Activated effector memory CD4-positive, alpha-beta T cell treated with Interleukin-2 at 50 U/mL for 16 hours (primary cell): ENCODE results near the gene EXOC6B.

Source experiments
- DNase-seq: peaks from one replicate; pipeline ENCODE4 v3.0.0-alpha.2; 2020

EXOC6B gene

GRCh38 chr2:72204156-72204785 is 621.6 kb downstream of the EXOC6B start:
- DNase-seq, result no peak

DNA sequence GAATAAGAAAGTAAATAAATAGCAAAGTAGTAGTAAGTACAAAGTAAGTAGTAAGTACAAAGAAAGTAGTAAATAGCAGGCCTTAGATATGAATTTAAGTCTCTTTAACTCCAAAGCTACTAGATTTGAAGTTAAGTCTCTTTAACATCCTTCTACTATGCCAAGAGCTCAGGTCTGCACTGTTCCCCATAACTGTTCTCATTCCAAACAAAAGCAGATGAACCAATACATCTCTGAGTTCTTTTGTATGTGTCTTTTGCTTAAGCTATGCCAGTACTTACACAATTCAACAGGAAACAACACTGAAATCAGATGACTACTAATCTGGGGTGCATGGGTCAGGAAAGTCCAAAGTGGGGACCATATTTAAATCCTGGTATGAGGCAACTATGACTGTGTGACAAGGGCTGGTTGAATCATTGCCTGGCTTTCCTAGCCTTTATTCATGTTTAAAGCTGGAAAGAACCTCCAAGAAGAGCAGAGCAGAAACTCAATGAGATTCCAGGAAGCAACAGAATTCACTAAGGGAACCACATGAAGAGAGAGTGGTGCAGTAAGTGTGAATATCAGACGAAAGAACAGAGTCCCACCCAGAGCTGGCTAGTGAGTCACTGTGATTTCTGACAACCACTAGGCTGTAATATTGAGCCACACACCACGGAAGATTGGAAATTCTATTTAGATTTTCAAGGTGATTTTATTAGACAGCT is 627.1 kb downstream of the EXOC6B start:
- no peak for DNase-seq

DNA sequence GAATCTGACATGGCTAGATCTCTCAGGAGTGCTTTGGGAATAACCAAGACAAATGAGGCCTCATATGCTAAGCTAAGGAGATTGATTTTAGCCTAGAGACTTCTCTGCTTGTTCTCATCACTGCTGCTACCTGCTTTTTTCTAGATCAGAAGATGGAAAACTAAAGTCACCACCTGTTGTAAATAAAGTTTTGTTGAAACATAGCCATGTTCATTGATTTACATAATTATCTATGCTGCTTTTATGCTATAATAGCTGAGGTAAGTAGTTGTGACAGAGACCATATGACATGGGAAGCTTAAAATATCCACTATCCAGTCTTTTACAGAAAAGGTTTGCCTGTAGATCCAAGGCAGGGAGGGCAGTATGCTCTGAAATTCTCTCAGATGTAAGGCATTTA is 632.1 kb downstream of the EXOC6B start:
- DNase-seq, result no peak

GRCh38 chr2:72191441-72191840 is 634.4 kb downstream of the EXOC6B start:
- no peak for DNase-seq

DNA sequence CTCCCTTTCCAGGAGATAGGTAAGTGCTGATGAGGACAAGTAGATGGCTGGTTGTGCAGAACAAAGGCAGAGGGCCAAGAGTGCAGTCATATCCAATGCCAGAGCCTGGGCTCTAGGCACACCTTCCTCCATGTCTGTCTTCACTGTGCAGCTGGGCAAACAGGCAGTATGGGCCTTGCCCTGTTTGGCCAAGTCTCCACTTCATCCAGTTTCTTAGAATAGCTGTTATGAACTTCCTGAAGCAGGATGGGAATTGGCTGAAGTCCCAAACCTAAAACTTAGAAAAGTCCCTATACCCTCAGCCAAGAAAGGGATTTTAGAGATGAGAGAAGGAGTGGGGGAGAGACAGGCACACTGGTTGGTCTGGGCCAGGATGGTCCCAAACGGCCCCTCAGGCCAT is 640.6 kb downstream of the EXOC6B start:
- no peak for DNase-seq

DNA sequence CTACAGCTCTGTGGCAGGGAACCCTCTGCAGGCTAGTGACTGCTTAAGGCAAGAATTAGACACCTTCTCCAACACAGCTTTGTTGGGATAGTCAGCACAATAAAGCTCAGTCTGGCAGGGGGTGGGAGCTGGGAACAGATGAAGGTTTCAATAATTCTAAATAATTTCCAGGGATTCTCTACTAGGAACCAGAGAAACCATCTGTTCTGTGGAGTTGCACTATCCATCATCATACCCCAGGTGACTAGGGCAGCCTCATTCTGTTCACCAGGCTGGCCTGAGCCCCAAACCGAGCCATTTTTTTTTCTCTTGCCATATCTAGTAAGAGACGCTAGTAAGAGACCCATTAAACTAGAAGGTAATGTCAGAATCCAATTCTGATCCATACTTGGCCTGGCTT is 642.4 kb downstream of the EXOC6B start:
- DNase-seq, result no peak

GRCh38 chr2:72183016-72183415 is 642.8 kb downstream of the EXOC6B start:
- no peak for DNase-seq

DNA sequence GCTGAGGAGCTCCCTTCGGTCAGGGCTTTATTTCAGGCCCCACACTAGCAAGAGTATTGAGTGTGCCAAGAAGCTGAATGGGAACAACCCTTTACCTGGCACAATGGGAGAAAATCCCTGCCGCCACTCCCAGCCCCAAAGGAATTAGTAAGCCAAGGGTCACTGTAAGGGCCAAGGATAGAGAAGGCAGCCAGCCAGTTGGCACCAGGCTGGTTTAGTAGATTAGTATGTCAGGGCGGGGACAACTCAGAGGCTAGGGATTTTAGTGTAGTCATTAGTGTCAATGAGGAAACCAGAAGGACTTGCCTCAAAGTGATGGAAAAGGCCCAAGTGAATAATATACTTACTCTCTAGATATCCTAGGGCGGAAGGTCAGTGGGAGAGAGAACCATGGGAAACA is 643.3 kb downstream of the EXOC6B start:
- no peak for DNase-seq

DNA sequence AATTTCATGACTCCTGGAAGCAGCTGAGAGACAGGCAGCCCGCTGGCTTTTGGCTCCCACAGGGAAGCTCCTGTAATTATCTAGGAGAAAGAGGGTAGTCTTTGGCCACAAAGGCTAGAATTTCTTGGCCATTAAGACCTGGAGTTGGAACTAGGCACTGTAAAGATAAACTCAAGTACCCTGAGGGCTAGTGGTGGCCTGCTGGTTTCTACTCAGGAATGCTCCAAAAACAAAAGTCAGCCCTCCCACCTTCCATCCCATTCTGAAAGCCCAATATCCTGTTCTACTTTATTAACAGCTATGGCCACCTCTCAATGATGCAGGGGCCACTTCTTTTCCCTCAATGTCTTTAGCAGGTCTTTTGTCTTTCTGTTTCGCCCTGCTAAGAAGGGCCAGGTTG is 644.2 kb downstream of the EXOC6B start:
- DNase-seq, result no peak

- no peak for DNase-seq
Observed at GRCh38 chr2:72180351-72180750, 645.5 kb downstream of the EXOC6B start.

DNA sequence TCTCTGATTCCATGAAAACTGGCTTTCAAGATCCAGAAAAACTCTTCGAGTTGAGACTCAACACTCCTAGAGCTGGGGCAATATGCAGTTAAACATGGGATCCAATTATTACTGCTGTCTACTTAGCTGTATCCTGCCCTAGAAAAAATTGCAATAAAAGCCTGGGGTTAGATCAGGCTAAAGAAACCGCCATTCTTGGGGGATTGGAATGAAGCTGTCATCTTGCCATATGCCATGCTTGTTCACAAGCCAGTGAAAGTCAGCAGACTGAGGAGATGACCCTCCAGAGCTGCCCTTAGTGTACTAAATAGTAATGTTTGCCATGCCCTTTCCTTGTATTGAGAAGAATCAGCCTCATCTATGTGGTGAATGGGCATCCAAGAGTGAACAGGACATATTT is 647.3 kb downstream of the EXOC6B start:
- DNase-seq, result no peak

- no peak for DNase-seq
Observed at GRCh38 chr2:72176281-72176680, 649.6 kb downstream of the EXOC6B start.

- no peak for DNase-seq
Observed at GRCh38 chr2:72175636-72176035, 650.2 kb downstream of the EXOC6B start.

GRCh38 chr2:72173640-72174321 is 652.1 kb downstream of the EXOC6B start:
- no peak for DNase-seq

DNA sequence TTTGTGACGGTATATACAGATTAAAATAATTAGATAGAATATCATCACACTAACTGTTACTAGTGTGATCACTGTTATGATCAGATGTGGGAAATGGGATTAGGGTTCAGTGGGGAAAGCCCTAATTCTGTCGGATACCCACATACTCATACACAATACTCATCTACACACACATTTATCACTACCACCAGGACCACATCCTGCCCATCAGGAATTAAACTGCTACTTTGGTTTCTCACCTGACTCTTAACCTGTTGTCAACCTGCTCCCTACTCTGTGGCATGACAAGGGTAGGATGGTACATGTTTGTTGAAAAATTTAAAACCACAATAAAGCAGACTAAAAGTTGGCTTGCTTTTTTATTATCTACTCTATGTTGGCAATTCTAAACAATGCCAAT is 653.4 kb downstream of the EXOC6B start:
- DNase-seq, result no peak

GRCh38 chr2:72166279-72166678 is 659.6 kb downstream of the EXOC6B start:
- no peak for DNase-seq

GRCh38 chr2:72165792-72166191 is 660.0 kb downstream of the EXOC6B start:
- DNase-seq, result no peak

GRCh38 chr2:72162574-72162973 is 663.3 kb downstream of the EXOC6B start:
- DNase-seq, result no peak

GRCh38 chr2:72159211-72159993 is 666.4 kb downstream of the EXOC6B start:
- DNase-seq, result no peak

DNA sequence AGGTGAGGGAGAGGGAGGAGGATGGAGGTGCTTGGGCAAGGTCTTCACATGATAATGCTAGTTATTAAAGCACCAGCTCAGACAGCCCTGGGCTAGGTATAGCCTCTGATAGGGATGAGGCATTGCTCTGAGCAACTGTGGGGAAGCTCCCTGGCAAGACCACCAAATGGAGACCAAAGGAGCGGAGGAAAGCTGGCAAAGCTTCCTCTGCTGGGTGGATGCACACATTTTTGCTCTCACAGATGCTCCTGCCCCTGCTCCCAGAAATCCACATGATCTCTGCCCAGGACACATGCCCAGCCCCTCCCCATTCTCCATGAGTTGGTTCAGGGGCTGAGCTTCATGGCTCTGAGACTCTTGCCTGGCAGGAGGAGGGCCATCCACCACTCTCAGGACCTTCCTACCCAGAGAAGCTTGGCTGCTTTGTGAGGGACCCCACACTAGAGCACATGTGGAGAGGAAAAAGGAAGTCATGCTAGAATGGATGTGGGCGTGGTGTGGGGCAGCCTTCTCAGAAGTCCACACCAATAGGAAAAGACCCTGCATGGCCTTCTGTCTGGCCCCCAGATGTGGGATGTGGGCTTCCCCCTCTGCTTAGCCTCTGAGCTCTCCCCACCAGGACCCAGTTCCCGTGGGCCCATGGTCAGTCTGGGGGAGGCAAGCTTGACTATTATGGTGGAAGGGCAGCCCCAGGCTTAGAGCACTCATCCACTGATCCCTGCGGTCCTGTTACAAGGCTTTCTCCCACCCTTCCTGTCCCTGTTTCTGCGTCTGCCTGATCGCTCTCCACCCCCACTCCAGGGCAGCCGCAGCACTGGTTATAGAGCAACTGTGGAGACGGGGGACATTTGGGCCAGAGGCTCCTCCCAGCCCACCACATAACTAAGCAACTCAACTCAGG is 667.7 kb downstream of the EXOC6B start:
- no peak for DNase-seq

- DNase-seq, result no peak
Observed at GRCh38 chr2:72156872-72157271, 669.0 kb downstream of the EXOC6B start.

DNA sequence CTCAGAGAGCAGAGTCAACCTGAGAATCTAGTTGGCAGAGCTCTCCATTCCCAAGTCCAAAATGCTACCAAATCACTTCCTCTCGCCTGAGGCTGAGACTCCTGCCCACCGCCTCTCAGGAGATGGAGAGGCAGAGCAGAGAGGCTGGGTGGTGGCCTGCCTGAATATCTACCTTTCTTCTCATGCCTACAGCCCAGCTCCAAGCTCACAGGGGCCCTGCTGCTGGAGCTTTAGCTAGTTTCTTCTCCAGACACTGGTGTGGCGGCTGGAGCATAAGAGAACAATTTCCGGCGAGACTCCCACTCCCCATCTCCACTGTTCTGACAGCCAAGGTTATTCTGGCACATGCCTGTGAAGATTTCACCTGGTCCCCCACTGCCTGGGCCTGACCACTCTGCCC is 670.1 kb downstream of the EXOC6B start:
- no peak for DNase-seq
